Loucy (cell line): ENCODE results near the gene DDO.

Experiments used
- CTCF ChIP-seq: fragments of 200-600 bp; sonication (generic); conservative IDR thresholded peaks from 2 replicates; pipeline ENCODE4 v1.5.1; 2014; ENCODE audit warnings: mild to moderate bottlenecking, antibody characterized with exemption, low read length
- EZH2phosphoT487 ChIP-seq: fragments of 200-600 bp; IDR thresholded peaks from 2 replicates; pipeline ENCODE4 v1.6.1; 2018; ENCODE audit warnings: antibody characterized with exemption, mild to moderate bottlenecking, moderate library complexity, borderline replicate concordance

DNA sequence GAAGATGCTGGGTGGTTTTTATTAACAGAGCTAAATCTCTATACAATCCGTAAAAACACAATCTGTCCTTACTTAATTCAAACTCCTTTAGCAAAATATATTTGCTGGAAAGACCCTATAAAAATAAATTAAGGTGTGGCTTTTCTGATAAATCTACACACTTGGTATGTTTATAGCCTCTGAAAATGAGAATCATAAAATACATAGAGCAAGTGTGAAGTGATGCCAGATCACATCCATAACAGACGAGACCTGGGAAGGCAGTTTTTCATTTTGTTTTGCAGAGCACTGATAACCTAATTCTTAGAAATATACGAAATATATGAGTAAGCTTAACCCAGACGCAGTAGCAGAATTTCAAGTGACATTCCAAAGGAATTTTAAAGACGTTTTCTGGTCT lies 10.4 kb upstream of the DDO start:
- TF ChIP-seq CTCF = no peak
- TF ChIP-seq EZH2phosphoT487 = no peak
